IMR-90 (cell line): ENCODE data around the gene WDR43. TPM values are rescaled to one million over a fixed set of nuclear protein-coding genes. Genes with fewer than 3 reads are reported as not detected.

ENCODE experiments used
- ATAC-seq: fragments of 200-7000 bp; cut with Tn5 transposase; 2 replicates; pipeline ENCODE4 v1.9.1; 2020; ENCODE audit warnings: low read depth, mild to moderate bottlenecking, moderate library complexity
- BruUV-seq: library from RNA; stranded (reverse); fragments of 400-500 nt; replicated peaks from 2 replicates; lab custom pipeline; 2021; lab: Mats Ljungman, UMichigan
- CTCF ChIA-PET: fragments of 300-600 bp; formaldehyde crosslinking; extraction: SDS; loops from one replicate; lab custom pipeline; 2021; ENCODE audit warnings: antibody characterized with exemption; lab: Yijun Ruan, JAX
- POLR2A ChIA-PET: fragments of 300-600 bp; sonication (Branson Sonifier 250); formaldehyde crosslinking; loops from one replicate; lab custom pipeline; 2022; ENCODE audit warnings: antibody characterized with exemption; ENCODE audit not compliant: unreplicated experiment; lab: Charles Lee
- DNase-seq: peaks from one replicate; pipeline ENCODE4 v3.0.0; 2013
- H2AFZ ChIP-seq: replicated peaks from 2 replicates; pipeline ENCODE3; 2013; ENCODE audit warnings: low read length, mild to moderate bottlenecking; ENCODE audit not compliant: poor library complexity
- H2AK5ac ChIP-seq: 2 replicates; pipeline ENCODE4 v1.6.1; 2013; ENCODE audit warnings: low read depth, low read length, inconsistent platforms
- H2AK9ac ChIP-seq: replicated peaks from 2 replicates; pipeline ENCODE3; 2013; ENCODE audit warnings: mild to moderate bottlenecking, low read depth, low read length, moderate library complexity; ENCODE audit not compliant: poor library complexity
- H2BK120ac ChIP-seq: 2 replicates; pipeline ENCODE4 v1.6.1; 2013; ENCODE audit warnings: low read depth, low read length, inconsistent platforms
- H2BK15ac ChIP-seq: 3 replicates; pipeline ENCODE4 v1.6.1; 2013; ENCODE audit warnings: low read depth, low read length, inconsistent platforms
- H2BK20ac ChIP-seq: 2 replicates; pipeline ENCODE4 v1.6.1; 2013; ENCODE audit warnings: low read depth, mild to moderate bottlenecking, inconsistent platforms, low read length, moderate library complexity
- H2BK5ac ChIP-seq: 2 replicates; pipeline ENCODE4 v1.6.1; 2013; ENCODE audit warnings: mild to moderate bottlenecking, low read depth, low read length, inconsistent platforms; ENCODE audit not compliant: poor library complexity, severe bottlenecking
- H3K14ac ChIP-seq: replicated peaks from 2 replicates; pipeline ENCODE4 v1.6.1; 2013; ENCODE audit warnings: low read depth, low read length, inconsistent platforms
- H3K18ac ChIP-seq: 2 replicates; pipeline ENCODE4 v1.6.1; 2013; ENCODE audit warnings: low read depth, low read length, control low read depth
- H3K23ac ChIP-seq: 2 replicates; pipeline ENCODE4 v1.6.1; 2013; ENCODE audit warnings: low read depth, low read length, inconsistent platforms
- H3K27ac ChIP-seq: 2 replicates; pipeline ENCODE4 v1.5.1; 2013; ENCODE audit warnings: mild to moderate bottlenecking, control low read depth, low read length; ENCODE audit not compliant: insufficient read depth
- H3K27me3 ChIP-seq: 2 replicates; pipeline ENCODE4 v1.6.1; 2013; ENCODE audit warnings: low read length; ENCODE audit not compliant: control insufficient read depth, insufficient read depth
- H3K36me3 ChIP-seq: 2 replicates; pipeline ENCODE4 v1.6.1; 2013; ENCODE audit warnings: low read length, mixed read lengths; ENCODE audit not compliant: control insufficient read depth, insufficient read depth
- H3K4ac ChIP-seq: 2 replicates; pipeline ENCODE4 v1.6.1; 2013; ENCODE audit warnings: low read depth, low read length, inconsistent platforms
- H3K4me1 ChIP-seq: 2 replicates; pipeline ENCODE4 v1.6.1; 2013; ENCODE audit warnings: low read length, mixed read lengths; ENCODE audit not compliant: control insufficient read depth, insufficient read depth
- H3K4me2 ChIP-seq: 2 replicates; pipeline ENCODE4 v1.6.1; 2013; ENCODE audit warnings: low read depth, mild to moderate bottlenecking, control low read depth, low read length, moderate library complexity
- H3K4me3 ChIP-seq: 2 replicates; pipeline ENCODE4 v1.5.1; 2013; ENCODE audit warnings: low read depth, mild to moderate bottlenecking, control low read depth, low read length, moderate library complexity; ENCODE audit not compliant: insufficient read depth
- H3K56ac ChIP-seq: 2 replicates; pipeline ENCODE4 v1.6.1; 2013; ENCODE audit warnings: low read length, inconsistent platforms; ENCODE audit not compliant: insufficient read depth; ENCODE audit errors: extremely low read depth
- H3K79me1 ChIP-seq, 2 experiments: 2 replicates each; pipeline ENCODE4 v1.6.1; 2013; ENCODE audit warnings: low read length in 2 of 2, inconsistent platforms in 1 of 2, low read depth in 1 of 2
- H3K9ac ChIP-seq: 2 replicates; pipeline ENCODE4 v1.6.1; 2013; ENCODE audit warnings: low read depth, low read length, control low read depth
- H3K9me1 ChIP-seq: 2 replicates; pipeline ENCODE4 v1.6.1; 2013; ENCODE audit warnings: low read length, inconsistent platforms; ENCODE audit not compliant: insufficient read depth
- H3K9me3 ChIP-seq: 2 replicates; pipeline ENCODE4 v1.6.1; 2013; ENCODE audit warnings: low read length; ENCODE audit not compliant: control insufficient read depth, insufficient read depth
- H4K20me1 ChIP-seq: 2 replicates; pipeline ENCODE4 v1.6.1; 2013; ENCODE audit warnings: low read length, inconsistent platforms; ENCODE audit not compliant: insufficient read depth
- H4K5ac ChIP-seq: 2 replicates; pipeline ENCODE4 v1.6.1; 2013; ENCODE audit warnings: mild to moderate bottlenecking, low read depth, low read length, control low read depth
- H4K8ac ChIP-seq, 2 experiments: 2 replicates each; pipeline ENCODE4 v1.6.1; 2013; ENCODE audit warnings: low read depth in 2 of 2, low read length in 2 of 2, control low read depth in 1 of 2, inconsistent platforms in 1 of 2
- H4K91ac ChIP-seq: 2 replicates; pipeline ENCODE4 v1.6.1; 2013; ENCODE audit warnings: low read depth, low read length, inconsistent platforms; ENCODE audit not compliant: insufficient read depth
- BHLHE40 ChIP-seq: fragments of 150-350 bp; IDR thresholded peaks from 2 replicates; pipeline ENCODE4 v1.6.1; 2016; ENCODE audit warnings: mild to moderate bottlenecking, low read depth, low read length
- CHD1 ChIP-seq: IDR thresholded peaks from 2 replicates; pipeline ENCODE4 v1.6.1; 2012; ENCODE audit warnings: low read depth, low read length, improper control_type of control experiment
- CTCF ChIP-seq: conservative IDR thresholded peaks from 2 replicates; pipeline ENCODE4 v1.5.1; 2012; ENCODE audit warnings: mild to moderate bottlenecking, low read depth, low read length, improper control_type of control experiment
- ELK1 ChIP-seq: fragments of 150-350 bp; IDR thresholded peaks from 2 replicates; pipeline ENCODE4 v1.6.1; 2016; ENCODE audit warnings: low read depth, mild to moderate bottlenecking, low read length, moderate library complexity, borderline replicate concordance
- FOS ChIP-seq: fragments of 150-350 bp; IDR thresholded peaks from 2 replicates; pipeline ENCODE4 v1.6.1; 2016; ENCODE audit warnings: low read depth, low read length
- MAFK ChIP-seq: IDR thresholded peaks from 2 replicates; pipeline ENCODE4 v1.6.1; 2012; ENCODE audit warnings: low read depth, low read length, improper control_type of control experiment
- MAZ ChIP-seq: IDR thresholded peaks from 2 replicates; pipeline ENCODE4 v1.6.1; 2012; ENCODE audit warnings: low read depth, mild to moderate bottlenecking, low read length, improper control_type of control experiment, moderate library complexity, borderline replicate concordance
- MXI1 ChIP-seq: IDR thresholded peaks from 2 replicates; pipeline ENCODE4 v1.6.1; 2012; ENCODE audit warnings: low read depth, mild to moderate bottlenecking, low read length, moderate library complexity, borderline replicate concordance
- NFE2L2 ChIP-seq: fragments of 150-350 bp; IDR thresholded peaks from 2 replicates; pipeline ENCODE4 v1.6.1; 2016; ENCODE audit warnings: low read depth, mild to moderate bottlenecking, low read length
- SMC3 ChIP-seq: fragments of 150-350 bp; IDR thresholded peaks from 2 replicates; pipeline ENCODE4 v1.6.1; 2016; ENCODE audit warnings: low read depth, mild to moderate bottlenecking, antibody characterized with exemption, low read length, moderate library complexity
- WGBS, 2 experiments: methylation state at CpG; one replicate each; pipeline versions ENCODE4 v1.1.5 to v1.1.7; 2013; ENCODE audit warnings: missing lambda C conversion rate in 2 of 2; ENCODE audit not compliant: insufficient read length in 1 of 2; ENCODE audit errors: extremely low coverage in 2 of 2; 5-methylcytosine and 5-hydroxymethylcytosine counted together
- dilution Hi-C: fragments of 300-500 bp; cut with HindIII; formaldehyde crosslinking; loops from one replicate; pipeline ENCODE4 v1.14.3; 2018; ENCODE audit warnings: low sequenced_read_pairs; ENCODE audit not compliant: unreplicated experiment
- in situ Hi-C: fragments of 300-500 bp; cut with MboI; formaldehyde crosslinking; loops from 3 replicates; pipeline ENCODE4 v1.14.3; 2019; ENCODE audit warnings: low sequenced_read_pairs, inconsistent platforms, mixed read lengths
- intact Hi-C: fragments of 100-400 bp; cut with micrococcal nuclease; formaldehyde crosslinking; loops from 2 replicates; pipeline ENCODE4 v1.10.0; 2022
- polyA plus RNA-seq, 3 experiments: library from polyadenylated mRNA; depleted of rRNA; stranded (reverse); fragments of >200 nt; gene quantifications; 2 replicates each; pipeline ENCODE4 v1.2.3, GENCODE V29; 2012; ENCODE audit warnings: low replicate concordance in 1 of 3
- total RNA-seq: library from RNA; depleted of rRNA; stranded (reverse); fragments of >200 nt; gene quantifications from 2 replicates; pipeline ENCODE4 v1.2.3, GENCODE V29; 2012
- TF ChIP-seq, protein P1 (sequence below): fragments of 150-350 bp; IDR thresholded peaks from 2 replicates; pipeline ENCODE4 v1.6.1; 2017; ENCODE audit warnings: mild to moderate bottlenecking, antibody characterized with exemption, low read length, low read depth

Gene WDR43
- total and polyA plus RNA-seq, 2 of the 4 experiments (the other 2 are of a cell fraction) = 40.3 to 300 TPM

GRCh38 chr2:28949190-28949589 lies 54.7 kb downstream of the WDR43 start:
- Histone ChIP-seq H2AK9ac (no peak overlapping the region), H3K36me3 (peaks cover 14% of the 10 kb centered on the region), H3K4me2 (no peak overlapping the region), H4K20me1 (peaks cover 6% of the 10 kb centered on the region; the same call in 1 of the 2 replicates), H2AFZ (no peak overlapping the region), H3K18ac (no peak overlapping the region), H3K9me3 (peaks cover 6% of the 10 kb centered on the region; the same call in 1 of the 2 replicates), H3K56ac (no peak overlapping the region), H4K91ac (no peak overlapping the region), H2BK120ac (no peak overlapping the region), H3K4ac (no peak overlapping the region), H4K5ac (no peak overlapping the region), H3K79me1 (peaks cover 3 to 6% of the 10 kb centered on the region in 2 experiments; a peak in 1 of 4 replicates), H3K14ac (no peak overlapping the region), H3K23ac (no peak overlapping the region), H3K9me1 (peaks cover 7% of the 10 kb centered on the region; the same call in 1 of the 2 replicates), H3K9ac (no peak overlapping the region), H2BK15ac (no peak overlapping the region), H2AK5ac (no peak overlapping the region), H4K8ac (no peak overlapping the region), H2BK5ac (no peak overlapping the region), H3K4me3 (no peak overlapping the region), H3K27me3 (no peaks in the 10 kb centered on the region), H2BK20ac (no peak overlapping the region), H3K27ac (no peak overlapping the region), H3K4me1 (peaks cover 8% of the 10 kb centered on the region)
- no TSS peak for BruUV-seq
- no peak for ATAC-seq
- intact Hi-C loops (no loop called here), in situ Hi-C loops (no loop called here), dilution Hi-C loops (no loop called here)
- DNase-seq = no peak
- no CpG with 5 or more reads among the region's 1 CpG for WGBS, 2 experiments
- POLR2A ChIA-PET = no interaction called here
- CTCF ChIA-PET = interaction anchor here (0.6 kb wide), 1 partner anchor 446 kb away, joined by 6 read pairs; no protein-coding TSS in a partner anchor
- no peak for TF ChIP-seq CHD1
- TF ChIP-seq MAFK = no peak
- no peak for TF ChIP-seq NFE2L2
- TF ChIP-seq MXI1 = no peak
- no peak for TF ChIP-seq SMC3
- no peak for TF ChIP-seq ELK1
- TF ChIP-seq, protein P1, sequence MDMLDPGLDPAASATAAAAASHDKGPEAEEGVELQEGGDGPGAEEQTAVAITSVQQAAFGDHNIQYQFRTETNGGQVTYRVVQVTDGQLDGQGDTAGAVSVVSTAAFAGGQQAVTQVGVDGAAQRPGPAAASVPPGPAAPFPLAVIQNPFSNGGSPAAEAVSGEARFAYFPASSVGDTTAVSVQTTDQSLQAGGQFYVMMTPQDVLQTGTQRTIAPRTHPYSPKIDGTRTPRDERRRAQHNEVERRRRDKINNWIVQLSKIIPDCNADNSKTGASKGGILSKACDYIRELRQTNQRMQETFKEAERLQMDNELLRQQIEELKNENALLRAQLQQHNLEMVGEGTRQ = no peak
- TF ChIP-seq FOS = no peak
- TF ChIP-seq BHLHE40 = no peak
- no peak for TF ChIP-seq CTCF
- TF ChIP-seq MAZ = no peak
